NCI-H2107 treated with DMSO at 0.1 percent for 48 hours (cell line): ENCODE data around the gene PPIL1.

ENCODE experiments used
- DNase-seq: peaks from one replicate; lab custom pipeline; 2025; ENCODE audit not compliant: unreplicated experiment; lab: John Stamatoyannopoulos, UW

PPIL1 gene

GRCh38 chr6:36836111-36837021 is 38.2 kb downstream of the PPIL1 start:
- no peak for DNase-seq

- no peak for DNase-seq
Measured at GRCh38 chr6:36834576-36835341, 39.8 kb downstream of the PPIL1 start.

DNA sequence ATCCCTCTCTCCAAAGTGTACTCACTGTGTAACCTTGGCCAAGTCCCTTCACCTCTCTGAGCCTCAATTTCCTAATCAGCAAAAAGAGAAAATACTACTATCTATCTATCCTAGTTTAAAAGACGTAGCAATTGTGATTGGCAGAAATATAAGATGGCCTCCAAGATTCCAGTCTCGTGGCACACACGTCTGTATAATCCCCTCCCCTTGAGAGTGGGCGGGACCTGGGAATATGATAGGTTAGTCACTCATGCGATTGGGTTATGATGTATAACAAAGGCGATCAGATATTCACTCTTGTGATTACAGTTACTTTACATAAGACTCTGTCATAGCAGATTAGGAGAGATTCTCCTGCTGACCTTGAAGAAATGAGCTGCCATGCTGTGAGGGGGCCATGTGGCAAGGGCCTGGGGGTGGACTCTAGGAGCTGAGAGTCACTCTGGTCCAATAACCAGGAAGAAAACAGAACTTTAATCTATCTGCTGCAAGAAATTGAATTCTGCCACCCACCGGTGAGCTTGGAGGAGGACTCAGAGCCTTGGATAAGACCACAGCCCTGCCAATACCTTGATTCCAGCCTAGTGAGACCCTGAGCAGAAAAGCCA is 41.3 kb downstream of the PPIL1 start:
- no peak for DNase-seq

DNA sequence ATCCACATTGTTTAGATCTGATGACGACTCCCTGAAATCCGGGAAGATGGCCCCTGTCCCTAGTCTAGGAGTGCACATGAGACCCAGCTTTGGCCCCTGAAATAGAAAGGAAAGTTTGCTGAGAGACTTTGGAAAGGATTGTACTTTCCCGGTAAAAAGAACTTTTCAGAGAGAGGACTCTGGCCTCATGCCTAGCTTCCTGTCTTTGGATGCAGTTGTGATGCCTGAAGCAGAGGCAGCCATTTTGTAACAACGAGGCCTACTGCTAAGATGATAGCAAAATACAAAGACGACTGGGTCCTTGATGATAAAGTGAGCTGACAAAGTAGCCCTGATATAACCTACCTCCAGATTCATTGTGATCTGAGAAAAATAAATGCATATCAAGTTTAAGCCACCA is 42.3 kb downstream of the PPIL1 start:
- DNase-seq = no peak

DNA sequence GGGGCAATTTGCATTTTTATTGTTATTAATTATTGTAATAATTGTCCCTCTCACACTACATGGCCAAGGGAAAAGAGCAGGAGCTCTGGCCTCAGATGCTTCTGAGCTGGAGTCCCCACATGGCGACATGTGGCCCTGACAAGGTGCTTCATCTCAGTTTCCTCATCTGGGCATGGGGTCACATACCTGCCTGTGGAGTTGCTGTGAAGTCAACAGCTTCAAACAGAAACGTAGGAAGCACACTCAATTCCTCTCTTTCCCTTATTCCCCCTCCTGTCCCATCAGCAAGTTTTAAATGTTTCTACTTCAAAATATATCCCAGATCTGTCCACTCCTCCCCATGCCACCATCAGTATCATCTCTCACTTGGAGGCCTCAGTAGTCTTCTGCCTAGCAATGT is 44.0 kb downstream of the PPIL1 start:
- no peak for DNase-seq

DNA sequence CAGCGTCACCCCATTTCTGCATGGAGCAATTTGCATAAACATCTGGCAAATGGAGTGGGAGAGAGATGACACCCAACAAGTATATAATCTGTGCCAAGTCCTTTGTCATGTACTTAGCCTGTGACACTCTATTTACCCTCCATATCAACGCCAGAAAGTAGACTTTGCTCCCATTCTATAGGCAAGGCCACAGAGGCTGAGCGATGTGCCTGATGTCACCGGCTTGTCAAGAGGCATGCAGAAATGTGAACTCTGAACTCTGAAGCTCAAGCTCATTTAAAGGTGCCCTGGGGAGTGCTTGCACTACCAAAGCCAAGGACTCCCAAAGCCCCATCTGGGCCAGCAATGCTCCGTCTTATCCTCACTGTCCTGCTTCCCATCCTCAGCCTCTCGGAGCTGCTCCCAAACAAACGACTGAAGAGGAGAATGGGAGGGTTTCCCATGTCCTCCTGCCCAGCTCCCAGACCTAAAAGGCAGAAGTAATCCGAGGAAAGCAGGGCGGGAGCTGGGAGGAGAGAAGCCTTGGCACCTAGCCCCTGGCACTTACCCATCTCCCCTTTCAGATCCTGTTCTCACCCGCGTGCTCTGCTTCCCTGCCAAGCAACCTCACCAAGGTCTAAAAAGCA is 44.6 kb downstream of the PPIL1 start:
- DNase-seq = peak; percentile 40

DNA sequence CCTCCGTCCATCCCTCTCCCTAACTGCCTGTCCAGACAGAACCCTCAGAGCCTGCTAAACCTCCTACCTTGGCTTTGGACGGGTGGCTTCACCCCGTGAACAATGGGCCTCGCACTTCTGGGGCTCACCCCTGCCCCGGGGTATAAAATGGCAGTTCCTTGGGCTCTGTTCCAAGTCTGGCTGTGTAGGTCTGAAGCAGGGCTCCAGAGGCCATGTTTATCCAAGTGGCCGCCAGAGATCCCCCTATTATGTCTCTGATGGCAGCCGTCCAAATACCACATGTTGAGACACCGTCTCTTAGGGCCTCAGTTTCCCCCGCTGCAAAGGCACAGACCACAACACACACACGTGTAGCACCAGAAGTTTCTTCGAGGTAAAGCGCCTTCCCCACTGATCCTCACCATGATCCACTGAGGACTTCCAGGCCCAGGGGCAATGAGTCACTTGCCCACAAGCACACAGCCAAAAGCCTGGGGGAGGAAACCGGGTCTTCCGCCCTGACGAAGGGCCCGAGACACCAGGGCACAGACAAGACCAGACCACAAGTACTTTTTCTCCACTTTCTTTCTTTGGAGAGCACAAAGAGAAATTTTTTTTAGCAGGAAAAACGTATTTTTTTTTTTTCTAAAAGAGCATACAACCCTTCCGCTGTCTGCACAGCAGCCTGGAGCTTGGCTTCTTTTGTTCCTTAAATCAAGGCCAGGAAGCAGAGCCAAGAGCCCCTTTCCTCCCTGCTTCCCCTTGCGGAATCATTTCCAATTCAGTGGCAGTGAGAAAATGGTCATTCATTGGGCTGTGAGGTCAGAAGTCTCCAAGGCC is 47.1 kb downstream of the PPIL1 start:
- no peak for DNase-seq

DNA sequence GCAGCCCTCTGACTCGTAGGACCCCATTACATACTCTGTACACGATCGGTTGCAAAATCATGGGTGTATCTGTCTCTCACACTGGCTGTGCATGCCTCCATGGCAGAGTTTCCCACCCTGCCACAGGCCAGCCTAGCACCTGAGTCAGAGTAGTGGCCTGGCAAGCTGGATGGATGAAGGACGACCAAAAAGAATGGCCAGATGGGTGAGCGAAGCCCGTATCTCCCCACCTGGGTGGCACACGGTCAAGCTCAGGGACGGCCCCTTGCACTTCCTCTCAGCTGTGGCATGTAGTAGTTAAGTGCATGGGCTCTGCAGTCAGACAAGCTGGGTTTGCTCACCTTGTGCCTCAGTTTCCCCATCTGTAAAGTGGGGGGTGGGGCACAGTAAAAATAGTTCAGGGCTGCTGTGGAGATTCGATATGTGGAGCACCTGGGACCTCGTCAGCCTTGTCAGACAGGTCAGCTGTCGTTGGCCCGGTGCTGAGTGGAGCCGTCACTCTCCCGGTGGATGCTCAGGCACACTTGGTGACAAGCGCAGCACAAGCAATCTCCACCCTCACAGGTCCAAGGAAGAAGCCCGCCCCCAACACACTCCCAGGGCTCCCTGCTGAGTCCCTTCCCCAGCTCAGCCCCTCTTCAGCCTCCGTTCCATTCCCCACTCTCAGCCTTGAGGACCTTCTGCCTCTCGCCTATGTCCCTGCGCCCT is 47.9 kb downstream of the PPIL1 start:
- DNase-seq = no peak

DNA sequence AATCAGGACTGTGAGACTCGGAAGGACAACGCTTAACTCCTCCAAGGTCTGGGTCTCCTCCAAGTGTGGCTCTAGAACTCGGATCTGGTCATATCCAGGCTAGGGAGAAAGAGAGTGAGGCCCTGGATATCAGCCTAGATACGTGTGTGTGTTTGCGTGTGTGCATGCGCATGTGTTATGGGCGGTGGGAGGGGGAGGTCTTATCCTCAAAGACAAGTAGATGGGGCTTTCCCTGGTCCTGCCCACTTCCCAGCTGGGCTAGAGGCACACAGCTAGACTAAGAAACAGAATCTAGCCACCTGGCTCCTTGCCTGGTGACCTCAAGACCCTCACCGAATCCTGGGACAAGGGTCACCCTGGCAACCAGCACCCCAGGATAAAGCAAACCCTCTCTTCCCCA is 48.6 kb downstream of the PPIL1 start:
- no peak for DNase-seq

DNA sequence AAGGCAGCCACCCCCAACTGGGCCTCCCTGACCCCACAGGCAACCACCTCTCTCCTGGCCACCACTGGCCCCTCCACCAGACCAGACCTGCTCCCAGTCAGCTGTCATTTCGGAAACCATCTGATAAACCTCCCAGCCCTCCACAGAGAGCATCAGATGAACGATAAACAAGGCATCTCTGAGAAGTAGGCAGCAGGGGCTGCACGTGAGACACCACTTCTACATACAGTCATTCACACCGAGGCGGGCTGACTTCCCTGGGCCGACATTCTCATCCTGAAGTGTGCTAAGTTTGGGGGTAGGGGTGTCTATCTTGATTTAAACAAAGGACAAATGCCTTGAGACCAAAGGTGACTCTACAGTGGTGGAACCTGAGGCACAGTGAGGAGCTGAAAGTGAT is 49.2 kb downstream of the PPIL1 start:
- no peak for DNase-seq

DNA sequence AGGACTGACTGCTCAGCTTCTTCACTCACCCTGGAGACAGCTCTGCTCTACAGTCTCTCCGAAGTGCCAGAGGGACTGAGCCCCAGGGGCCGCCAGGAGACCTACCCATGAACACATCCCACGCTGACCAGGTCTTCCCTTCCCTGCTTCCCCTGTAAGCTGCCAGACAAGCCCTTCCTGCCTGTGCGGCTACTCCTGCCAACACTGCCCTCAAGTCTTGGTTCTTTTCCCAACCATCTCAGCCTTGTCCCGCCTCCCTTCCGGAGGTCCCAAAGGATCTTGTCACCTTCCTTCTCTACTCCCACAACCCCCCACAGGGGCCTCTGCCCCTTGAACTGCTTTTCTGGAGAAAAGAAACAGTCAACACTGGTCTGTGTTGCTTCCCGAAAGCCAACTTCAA is 50.4 kb downstream of the PPIL1 start:
- DNase-seq = no peak

- no peak for DNase-seq
Measured at GRCh38 chr6:36823421-36824096, 51.0 kb downstream of the PPIL1 start.

GRCh38 chr6:36822506-36823269 is 51.9 kb downstream of the PPIL1 start:
- DNase-seq = no peak

- DNase-seq = no peak
Measured at GRCh38 chr6:36821581-36822335, 52.8 kb downstream of the PPIL1 start.

- DNase-seq = no peak
Measured at GRCh38 chr6:36820700-36821580, 53.7 kb downstream of the PPIL1 start.

GRCh38 chr6:36818756-36819155 is 55.8 kb downstream of the PPIL1 start:
- DNase-seq = no peak

- DNase-seq = no peak
Measured at GRCh38 chr6:36817847-36818246, 56.8 kb downstream of the PPIL1 start.
